IMR-90 (cell line): ENCODE measurements around the gene ZNF410. TPM values are rescaled to one million over a fixed set of nuclear protein-coding genes. Genes with fewer than 3 reads are reported as not detected.
A peak's percentile ranks its signal among the peaks of the same experiment; 100 is the strongest.

Experiments used
- ATAC-seq: fragments of 200-7000 bp; cut with Tn5 transposase; 2 replicates; pipeline ENCODE4 v1.9.1; 2020; ENCODE audit warnings: low read depth, mild to moderate bottlenecking, moderate library complexity
- BruUV-seq: library from RNA; stranded (reverse); fragments of 400-500 nt; replicated peaks from 2 replicates; lab custom pipeline; 2021; lab: Mats Ljungman, UMichigan
- CTCF ChIA-PET: fragments of 300-600 bp; formaldehyde crosslinking; extraction: SDS; loops from one replicate; lab custom pipeline; 2021; ENCODE audit warnings: antibody characterized with exemption; lab: Yijun Ruan, JAX
- POLR2A ChIA-PET: fragments of 300-600 bp; sonication (Branson Sonifier 250); formaldehyde crosslinking; loops from one replicate; lab custom pipeline; 2022; ENCODE audit warnings: antibody characterized with exemption; ENCODE audit not compliant: unreplicated experiment; lab: Charles Lee
- DNase-seq: peaks from one replicate; pipeline ENCODE4 v3.0.0; 2013
- H2AFZ ChIP-seq: replicated peaks from 2 replicates; pipeline ENCODE3; 2013; ENCODE audit warnings: low read length, mild to moderate bottlenecking; ENCODE audit not compliant: poor library complexity
- H2AK5ac ChIP-seq: 2 replicates; pipeline ENCODE4 v1.6.1; 2013; ENCODE audit warnings: low read depth, low read length, inconsistent platforms
- H2AK9ac ChIP-seq: replicated peaks from 2 replicates; pipeline ENCODE3; 2013; ENCODE audit warnings: mild to moderate bottlenecking, low read depth, low read length, moderate library complexity; ENCODE audit not compliant: poor library complexity
- H2BK120ac ChIP-seq: 2 replicates; pipeline ENCODE4 v1.6.1; 2013; ENCODE audit warnings: low read depth, low read length, inconsistent platforms
- H2BK15ac ChIP-seq: 3 replicates; pipeline ENCODE4 v1.6.1; 2013; ENCODE audit warnings: low read depth, low read length, inconsistent platforms
- H2BK20ac ChIP-seq: 2 replicates; pipeline ENCODE4 v1.6.1; 2013; ENCODE audit warnings: low read depth, mild to moderate bottlenecking, inconsistent platforms, low read length, moderate library complexity
- H2BK5ac ChIP-seq: 2 replicates; pipeline ENCODE4 v1.6.1; 2013; ENCODE audit warnings: mild to moderate bottlenecking, low read depth, low read length, inconsistent platforms; ENCODE audit not compliant: poor library complexity, severe bottlenecking
- H3K14ac ChIP-seq: replicated peaks from 2 replicates; pipeline ENCODE4 v1.6.1; 2013; ENCODE audit warnings: low read depth, low read length, inconsistent platforms
- H3K18ac ChIP-seq: 2 replicates; pipeline ENCODE4 v1.6.1; 2013; ENCODE audit warnings: low read depth, low read length, control low read depth
- H3K23ac ChIP-seq: 2 replicates; pipeline ENCODE4 v1.6.1; 2013; ENCODE audit warnings: low read depth, low read length, inconsistent platforms
- H3K27ac ChIP-seq: 2 replicates; pipeline ENCODE4 v1.5.1; 2013; ENCODE audit warnings: mild to moderate bottlenecking, control low read depth, low read length; ENCODE audit not compliant: insufficient read depth
- H3K27me3 ChIP-seq: 2 replicates; pipeline ENCODE4 v1.6.1; 2013; ENCODE audit warnings: low read length; ENCODE audit not compliant: control insufficient read depth, insufficient read depth
- H3K36me3 ChIP-seq: 2 replicates; pipeline ENCODE4 v1.6.1; 2013; ENCODE audit warnings: low read length, mixed read lengths; ENCODE audit not compliant: control insufficient read depth, insufficient read depth
- H3K4ac ChIP-seq: 2 replicates; pipeline ENCODE4 v1.6.1; 2013; ENCODE audit warnings: low read depth, low read length, inconsistent platforms
- H3K4me1 ChIP-seq: 2 replicates; pipeline ENCODE4 v1.6.1; 2013; ENCODE audit warnings: low read length, mixed read lengths; ENCODE audit not compliant: control insufficient read depth, insufficient read depth
- H3K4me2 ChIP-seq: 2 replicates; pipeline ENCODE4 v1.6.1; 2013; ENCODE audit warnings: low read depth, mild to moderate bottlenecking, control low read depth, low read length, moderate library complexity
- H3K4me3 ChIP-seq: 2 replicates; pipeline ENCODE4 v1.5.1; 2013; ENCODE audit warnings: low read depth, mild to moderate bottlenecking, control low read depth, low read length, moderate library complexity; ENCODE audit not compliant: insufficient read depth
- H3K56ac ChIP-seq: 2 replicates; pipeline ENCODE4 v1.6.1; 2013; ENCODE audit warnings: low read length, inconsistent platforms; ENCODE audit not compliant: insufficient read depth; ENCODE audit errors: extremely low read depth
- H3K79me1 ChIP-seq, 2 experiments: 2 replicates each; pipeline ENCODE4 v1.6.1; 2013; ENCODE audit warnings: low read length in 2 of 2, inconsistent platforms in 1 of 2, low read depth in 1 of 2
- H3K9ac ChIP-seq: 2 replicates; pipeline ENCODE4 v1.6.1; 2013; ENCODE audit warnings: low read depth, low read length, control low read depth
- H3K9me1 ChIP-seq: 2 replicates; pipeline ENCODE4 v1.6.1; 2013; ENCODE audit warnings: low read length, inconsistent platforms; ENCODE audit not compliant: insufficient read depth
- H3K9me3 ChIP-seq: 2 replicates; pipeline ENCODE4 v1.6.1; 2013; ENCODE audit warnings: low read length; ENCODE audit not compliant: control insufficient read depth, insufficient read depth
- H4K20me1 ChIP-seq: 2 replicates; pipeline ENCODE4 v1.6.1; 2013; ENCODE audit warnings: low read length, inconsistent platforms; ENCODE audit not compliant: insufficient read depth
- H4K5ac ChIP-seq: 2 replicates; pipeline ENCODE4 v1.6.1; 2013; ENCODE audit warnings: mild to moderate bottlenecking, low read depth, low read length, control low read depth
- H4K8ac ChIP-seq, 2 experiments: 2 replicates each; pipeline ENCODE4 v1.6.1; 2013; ENCODE audit warnings: low read depth in 2 of 2, low read length in 2 of 2, control low read depth in 1 of 2, inconsistent platforms in 1 of 2
- H4K91ac ChIP-seq: 2 replicates; pipeline ENCODE4 v1.6.1; 2013; ENCODE audit warnings: low read depth, low read length, inconsistent platforms; ENCODE audit not compliant: insufficient read depth
- BHLHE40 ChIP-seq: fragments of 150-350 bp; IDR thresholded peaks from 2 replicates; pipeline ENCODE4 v1.6.1; 2016; ENCODE audit warnings: mild to moderate bottlenecking, low read depth, low read length
- CEBPB ChIP-seq: IDR thresholded peaks from 2 replicates; pipeline ENCODE4 v1.6.1; 2012; ENCODE audit warnings: low read depth, low read length, improper control_type of control experiment
- CHD1 ChIP-seq: IDR thresholded peaks from 2 replicates; pipeline ENCODE4 v1.6.1; 2012; ENCODE audit warnings: low read depth, low read length, improper control_type of control experiment
- CTCF ChIP-seq: conservative IDR thresholded peaks from 2 replicates; pipeline ENCODE4 v1.5.1; 2012; ENCODE audit warnings: mild to moderate bottlenecking, low read depth, low read length, improper control_type of control experiment
- FOS ChIP-seq: fragments of 150-350 bp; IDR thresholded peaks from 2 replicates; pipeline ENCODE4 v1.6.1; 2016; ENCODE audit warnings: low read depth, low read length
- MAFK ChIP-seq: IDR thresholded peaks from 2 replicates; pipeline ENCODE4 v1.6.1; 2012; ENCODE audit warnings: low read depth, low read length, improper control_type of control experiment
- MAZ ChIP-seq: IDR thresholded peaks from 2 replicates; pipeline ENCODE4 v1.6.1; 2012; ENCODE audit warnings: low read depth, mild to moderate bottlenecking, low read length, improper control_type of control experiment, moderate library complexity, borderline replicate concordance
- MXI1 ChIP-seq: IDR thresholded peaks from 2 replicates; pipeline ENCODE4 v1.6.1; 2012; ENCODE audit warnings: low read depth, mild to moderate bottlenecking, low read length, moderate library complexity, borderline replicate concordance
- POLR2A ChIP-seq: IDR thresholded peaks from 2 replicates; pipeline ENCODE4 v1.6.1; 2012; ENCODE audit warnings: mild to moderate bottlenecking, low read depth, low read length
- RAD21 ChIP-seq: IDR thresholded peaks from 2 replicates; pipeline ENCODE4 v1.6.1; 2012; ENCODE audit warnings: low read length, improper control_type of control experiment
- RCOR1 ChIP-seq: IDR thresholded peaks from 2 replicates; pipeline ENCODE4 v1.6.1; 2012; ENCODE audit warnings: mild to moderate bottlenecking, low read length, improper control_type of control experiment; ENCODE audit not compliant: insufficient replicate concordance
- RFX5 ChIP-seq: IDR thresholded peaks from 2 replicates; pipeline ENCODE4 v1.8.0; 2012; ENCODE audit warnings: low read depth, mild to moderate bottlenecking, low read length, moderate library complexity
- SMC3 ChIP-seq: fragments of 150-350 bp; IDR thresholded peaks from 2 replicates; pipeline ENCODE4 v1.6.1; 2016; ENCODE audit warnings: low read depth, mild to moderate bottlenecking, antibody characterized with exemption, low read length, moderate library complexity
- WGBS, 2 experiments: methylation state at CpG; one replicate each; pipeline versions ENCODE4 v1.1.5 to v1.1.7; 2013; ENCODE audit warnings: missing lambda C conversion rate in 2 of 2; ENCODE audit not compliant: insufficient read length in 1 of 2; ENCODE audit errors: extremely low coverage in 2 of 2; 5-methylcytosine and 5-hydroxymethylcytosine counted together
- dilution Hi-C: fragments of 300-500 bp; cut with HindIII; formaldehyde crosslinking; loops from one replicate; pipeline ENCODE4 v1.14.3; 2018; ENCODE audit warnings: low sequenced_read_pairs; ENCODE audit not compliant: unreplicated experiment
- in situ Hi-C: fragments of 300-500 bp; cut with MboI; formaldehyde crosslinking; loops from 3 replicates; pipeline ENCODE4 v1.14.3; 2019; ENCODE audit warnings: low sequenced_read_pairs, inconsistent platforms, mixed read lengths
- intact Hi-C: fragments of 100-400 bp; cut with micrococcal nuclease; formaldehyde crosslinking; loops from 2 replicates; pipeline ENCODE4 v1.10.0; 2022
- polyA plus RNA-seq, 3 experiments: library from polyadenylated mRNA; depleted of rRNA; stranded (reverse); fragments of >200 nt; gene quantifications; 2 replicates each; pipeline ENCODE4 v1.2.3, GENCODE V29; 2012; ENCODE audit warnings: low replicate concordance in 1 of 3
- total RNA-seq: library from RNA; depleted of rRNA; stranded (reverse); fragments of >200 nt; gene quantifications from 2 replicates; pipeline ENCODE4 v1.2.3, GENCODE V29; 2012
- TF ChIP-seq, protein P1 (sequence below): fragments of 150-350 bp; IDR thresholded peaks from 2 replicates; pipeline ENCODE4 v1.6.1; 2017; ENCODE audit warnings: mild to moderate bottlenecking, antibody characterized with exemption, low read length, low read depth
- TF ChIP-seq, protein P2 (sequence below): fragments of 150-350 bp; IDR thresholded peaks from 2 replicates; pipeline ENCODE4 v1.6.1; 2016; ENCODE audit warnings: low read depth, mild to moderate bottlenecking, low read length, moderate library complexity, borderline replicate concordance

The ZNF410 gene
- total and polyA plus RNA-seq, 2 of the 4 experiments (the other 2 are of a cell fraction): 27.9 to 89.1 TPM

GRCh38 chr14:73896521-73896920, 9.9 kb downstream of the ZNF410 start:
- no peaks in the 10 kb centered on the region for H3K9me3 ChIP-seq
- ChIA-PET CTCF (no interaction called here), POLR2A (no interaction called here)
- H4K91ac ChIP-seq: no peak overlapping the region
- no peak overlapping the region for H2AK9ac ChIP-seq
- no peak overlapping the region for H3K23ac ChIP-seq
- no peak overlapping the region for H3K9ac ChIP-seq
- H3K4ac ChIP-seq: no peak overlapping the region
- no peak overlapping the region for H3K27ac ChIP-seq
- no peak overlapping the region for H4K5ac ChIP-seq
- no peak overlapping the region for H3K18ac ChIP-seq
- no peak overlapping the region for H4K8ac ChIP-seq
- no peak overlapping the region for H2BK15ac ChIP-seq
- H3K79me1 ChIP-seq: peaks cover 26 to 39% of the 10 kb centered on the region in 2 experiments
- H2BK20ac ChIP-seq: no peak overlapping the region
- no TSS peak for BruUV-seq
- WGBS, 2 experiments: no CpG with 5 or more reads among the region's 1 CpG
- in situ Hi-C loops: no loop called here
- peaks cover 10% of the 10 kb centered on the region; the same call in 1 of the 2 replicates for H4K20me1 ChIP-seq
- no peak overlapping the region for H2AFZ ChIP-seq
- dilution Hi-C loops: no loop called here
- TF ChIP-seq FOS (0 out of 2 replicates have a peak, but pooled peaks have one; percentile 16), CTCF (no peak), RFX5 (no peak), MAZ (no peak), MXI1 (no peak), CHD1 (no peak), MAFK (no peak), CEBPB (no peak), RAD21 (no peak), POLR2A (no peak), BHLHE40 (0 out of 2 replicates have a peak, but pooled peaks have one; percentile 12), SMC3 (no peak), RCOR1 (no peak)
- TF ChIP-seq, protein P1, sequence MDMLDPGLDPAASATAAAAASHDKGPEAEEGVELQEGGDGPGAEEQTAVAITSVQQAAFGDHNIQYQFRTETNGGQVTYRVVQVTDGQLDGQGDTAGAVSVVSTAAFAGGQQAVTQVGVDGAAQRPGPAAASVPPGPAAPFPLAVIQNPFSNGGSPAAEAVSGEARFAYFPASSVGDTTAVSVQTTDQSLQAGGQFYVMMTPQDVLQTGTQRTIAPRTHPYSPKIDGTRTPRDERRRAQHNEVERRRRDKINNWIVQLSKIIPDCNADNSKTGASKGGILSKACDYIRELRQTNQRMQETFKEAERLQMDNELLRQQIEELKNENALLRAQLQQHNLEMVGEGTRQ: no peak
- TF ChIP-seq, protein P2, sequence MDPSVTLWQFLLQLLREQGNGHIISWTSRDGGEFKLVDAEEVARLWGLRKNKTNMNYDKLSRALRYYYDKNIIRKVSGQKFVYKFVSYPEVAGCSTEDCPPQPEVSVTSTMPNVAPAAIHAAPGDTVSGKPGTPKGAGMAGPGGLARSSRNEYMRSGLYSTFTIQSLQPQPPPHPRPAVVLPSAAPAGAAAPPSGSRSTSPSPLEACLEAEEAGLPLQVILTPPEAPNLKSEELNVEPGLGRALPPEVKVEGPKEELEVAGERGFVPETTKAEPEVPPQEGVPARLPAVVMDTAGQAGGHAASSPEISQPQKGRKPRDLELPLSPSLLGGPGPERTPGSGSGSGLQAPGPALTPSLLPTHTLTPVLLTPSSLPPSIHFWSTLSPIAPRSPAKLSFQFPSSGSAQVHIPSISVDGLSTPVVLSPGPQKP: no peak
- no peak overlapping the region for H2AK5ac ChIP-seq
- no peak overlapping the region for H3K14ac ChIP-seq
- ATAC-seq (peak; percentile 37), DNase-seq (peak; percentile 26)
- peaks cover 34% of the 10 kb centered on the region for H3K36me3 ChIP-seq
- peak overlapping the region; percentile 36 for H2BK5ac ChIP-seq
- H2BK120ac ChIP-seq: no peak overlapping the region
- H3K4me1 ChIP-seq: no peaks in the 10 kb centered on the region
- no peak overlapping the region for H3K4me2 ChIP-seq
- H3K56ac ChIP-seq: 0 out of 2 replicates have a peak overlapping the region, but pooled peaks have one; percentile 12
- H3K9me1 ChIP-seq: no peaks in the 10 kb centered on the region; the same call in 1 of the 2 replicates
- intact Hi-C loops: no loop called here
- H3K4me3 ChIP-seq: no peak overlapping the region
- H3K27me3 ChIP-seq: no peaks in the 10 kb centered on the region
